ENCODE data around the gene SSTR3.
A peak's percentile ranks its signal among the peaks of the same experiment; 100 is the strongest.

The SSTR3 gene

GRCh38 chr22:37181681-37182080 is 30.6 kb downstream of the SSTR3 start:
- TF ChIP-seq CTCF (IDR thresholded peaks at IDR 0.05; ENCODE audit: low read length, missing control alignments): no peak
- no peak overlapping the region for H3K4me3 ChIP-seq (replicated peaks; ENCODE audit: low read depth, low read length)
- no peak for DNase-seq (ENCODE audit: low read depth)

- DNase-seq (ENCODE audit: low read depth): no peak
- no peak for TF ChIP-seq CTCF (IDR thresholded peaks at IDR 0.05; ENCODE audit: low read length, missing control alignments)
- no peak overlapping the region for H3K4me3 ChIP-seq (replicated peaks; ENCODE audit: low read depth, low read length)
Observed at GRCh38 chr22:37180531-37181231, 31.6 kb downstream of the SSTR3 start.

GRCh38 chr22:37179622-37180420 is 32.5 kb downstream of the SSTR3 start:
- no peak for DNase-seq (ENCODE audit: low read depth)
- H3K4me3 ChIP-seq (replicated peaks; ENCODE audit: low read depth, low read length): no peak overlapping the region
- TF ChIP-seq CTCF (IDR thresholded peaks at IDR 0.05; ENCODE audit: low read length, missing control alignments): no peak

- no peak for DNase-seq (ENCODE audit: low read depth)
- H3K4me3 ChIP-seq (replicated peaks; ENCODE audit: low read depth, low read length): no peak overlapping the region
- TF ChIP-seq CTCF (IDR thresholded peaks at IDR 0.05; ENCODE audit: low read length, missing control alignments): no peak
Observed at GRCh38 chr22:37179126-37179470, 33.2 kb downstream of the SSTR3 start.

GRCh38 chr22:37178350-37179125 is 33.7 kb downstream of the SSTR3 start:
- peak; percentile 66 for DNase-seq (ENCODE audit: low read depth)
- TF ChIP-seq CTCF (IDR thresholded peaks at IDR 0.05; ENCODE audit: low read length, missing control alignments): no peak
- no peak overlapping the region for H3K4me3 ChIP-seq (replicated peaks; ENCODE audit: low read depth, low read length)

- no peak for DNase-seq (ENCODE audit: low read depth)
- TF ChIP-seq CTCF (IDR thresholded peaks at IDR 0.05; ENCODE audit: low read length, missing control alignments): no peak
- H3K4me3 ChIP-seq (replicated peaks; ENCODE audit: low read depth, low read length): no peak overlapping the region
Observed at GRCh38 chr22:37177755-37178154, 34.5 kb downstream of the SSTR3 start.
